Cardiac septum (tissue), 1 donor: ENCODE results near the gene CASP8. TPM values are rescaled to one million over a fixed set of nuclear protein-coding genes. Genes with fewer than 3 reads are reported as not detected.

Experiments used
- DNase-seq: peaks from one replicate; pipeline ENCODE4 v3.0.0-alpha.2; 2020; ENCODE audit warnings: low spot score
- intact Hi-C: fragments of 100-400 bp; cut with DNase I; formaldehyde crosslinking; loops from one replicate; pipeline ENCODE4 v1.14.0; 2022
- total RNA-seq: library from RNA; stranded (reverse); fragmentation: NEBNext Ultra II Directional; extraction: Animal tissue kit (Norgen Biotek cat#: 25700); gene quantifications from one replicate; pipeline ENCODE4 v1.2.1, GENCODE V29; 2021
- donor health status: DM: no; HTN: no; CAD: no.

CASP8 gene
- total RNA-seq, 1 donor from 2014 or later, result 4.5 TPM

GRCh38 chr2:201308914-201309313 is 48.6 kb downstream of the CASP8 start:
- no peak for DNase-seq
- intact Hi-C loops, result no loop called here

- intact Hi-C loops, result no loop called here
Measured at GRCh38 chr2:201313362-201313761, 53.0 kb downstream of the CASP8 start.

GRCh38 chr2:201319511-201319910 is 59.2 kb downstream of the CASP8 start:
- intact Hi-C loops, result no loop called here
- no peak for DNase-seq

More at GRCh38 chr2:201313362-201313761, 53.0 kb downstream of the CASP8 start:
- no peak for DNase-seq

- intact Hi-C loops, result no loop called here
- no peak for DNase-seq
Measured at GRCh38 chr2:201320257-201320656, 59.9 kb downstream of the CASP8 start.

GRCh38 chr2:201320701-201321100 is 60.4 kb downstream of the CASP8 start:
- intact Hi-C loops, result no loop called here
- no peak for DNase-seq

- intact Hi-C loops, result no loop called here
- no peak for DNase-seq
Measured at GRCh38 chr2:201322772-201323171, 62.4 kb downstream of the CASP8 start.

GRCh38 chr2:201327678-201328077 is 67.3 kb downstream of the CASP8 start:
- no peak for DNase-seq

GRCh38 chr2:201329409-201329808 is 69.1 kb downstream of the CASP8 start:
- intact Hi-C loops, result no loop called here
- DNase-seq, result no peak

More at GRCh38 chr2:201327678-201328077, 67.3 kb downstream of the CASP8 start:
- intact Hi-C loops, result no loop called here

Other genes with a start within 250 kb of the CASP8 start
- 14.2 TPM for gene HYCC2, start 188.9 kb upstream of the CASP8 start, total RNA-seq
- 278 TPM for gene NDUFB3, start 188.5 kb upstream of the CASP8 start, total RNA-seq
- gene CFLAR, start 144.4 kb upstream of the CASP8 start, total RNA-seq, result 193 TPM
- 5.0 TPM for gene CASP10, start 77.4 kb upstream of the CASP8 start, total RNA-seq
- 12.0 TPM for gene FLACC1, start 96.8 kb downstream of the CASP8 start, total RNA-seq
- 259 TPM for gene TRAK2, start 190.9 kb downstream of the CASP8 start, total RNA-seq
- 41.5 TPM for gene STRADB, start 191.2 kb downstream of the CASP8 start, total RNA-seq